SK-N-SH (cell line): Measurements from ENCODE around the gene ARHGEF28.

ENCODE experiments used
- CTCF ChIP-seq: fragments of 200-600 bp; sonication (generic); IDR thresholded peaks from 2 replicates; pipeline ENCODE4 v1.6.1; 2017; ENCODE audit warnings: antibody characterized with exemption, mild to moderate bottlenecking, moderate library complexity
- EP300 ChIP-seq, 2 experiments: IDR thresholded peaks; 2 replicates each; pipeline versions ENCODE4 v1.4.0 to v1.6.1; 2012; ENCODE audit warnings: borderline replicate concordance in 1 of 2, low read depth in 1 of 2, low read length in 1 of 2
- EZH2phosphoT487 ChIP-seq: fragments of 200-600 bp; sonication (generic); IDR thresholded peaks from 2 replicates; pipeline ENCODE4 v1.6.1; 2017; ENCODE audit warnings: low read depth, mixed run types, mild to moderate bottlenecking, antibody characterized with exemption, moderate library complexity, borderline replicate concordance
- POLR2AphosphoS5 ChIP-seq: IDR thresholded peaks from 2 replicates; pipeline ENCODE4 v1.6.1; 2012; ENCODE audit warnings: low read depth, low read length
- RAD21 ChIP-seq: IDR thresholded peaks from 2 replicates; pipeline ENCODE4 v1.6.1; 2012; ENCODE audit warnings: mild to moderate bottlenecking, low read length
- REST ChIP-seq: IDR thresholded peaks from 2 replicates; pipeline ENCODE4 v1.6.1; 2012; ENCODE audit warnings: mild to moderate bottlenecking, low read depth, low read length, moderate library complexity
- SMC3 ChIP-seq: IDR thresholded peaks from 2 replicates; pipeline ENCODE4 v1.6.1; 2012; ENCODE audit warnings: low read depth, low read length, improper control_type of control experiment
- TF ChIP-seq, protein P1 (sequence below): IDR thresholded peaks from 2 replicates; pipeline ENCODE4; 2012

GRCh38 chr5:73786043-73786831 lies 160.2 kb downstream of the ARHGEF28 start:
- TF ChIP-seq RAD21 (no peak), REST (no peak), EP300 (IDR thresholded peaks at IDR 0.05; ENCODE audit: borderline replicate concordance in 1 of 2, low read depth in 1 of 2, low read length in 1 of 2) (no peak), EZH2phosphoT487 (no peak), CTCF (no peak), POLR2AphosphoS5 (no peak), SMC3 (no peak)
- TF ChIP-seq, protein P1, sequence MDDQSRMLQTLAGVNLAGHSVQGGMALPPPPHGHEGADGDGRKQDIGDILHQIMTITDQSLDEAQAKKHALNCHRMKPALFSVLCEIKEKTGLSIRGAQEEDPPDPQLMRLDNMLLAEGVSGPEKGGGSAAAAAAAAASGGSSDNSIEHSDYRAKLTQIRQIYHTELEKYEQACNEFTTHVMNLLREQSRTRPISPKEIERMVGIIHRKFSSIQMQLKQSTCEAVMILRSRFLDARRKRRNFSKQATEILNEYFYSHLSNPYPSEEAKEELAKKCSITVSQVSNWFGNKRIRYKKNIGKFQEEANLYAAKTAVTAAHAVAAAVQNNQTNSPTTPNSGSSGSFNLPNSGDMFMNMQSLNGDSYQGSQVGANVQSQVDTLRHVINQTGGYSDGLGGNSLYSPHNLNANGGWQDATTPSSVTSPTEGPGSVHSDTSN = no peak
